GM23338 (cell line): ENCODE results near the gene CTNNA2. TPM values are rescaled to one million over a fixed set of nuclear protein-coding genes. Genes with fewer than 3 reads are reported as not detected.

Source experiments
- ATAC-seq: fragments of 200-7000 bp; cut with Tn5 transposase; 3 replicates; pipeline ENCODE4 v1.9.1; 2020
- DNase-seq: peaks from one replicate; pipeline ENCODE4 v3.0.0-alpha.2; 2015; ENCODE audit warnings: low spot score
- H2AFZ ChIP-seq: fragments of 200-600 bp; sonication (generic); 2 replicates; pipeline ENCODE4 v1.8.0; 2016; ENCODE audit warnings: antibody characterized with exemption, mild to moderate bottlenecking, moderate library complexity
- H3F3A ChIP-seq: fragments of 200-600 bp; sonication (generic); replicated peaks from 2 replicates; pipeline ENCODE4 v1.8.0; 2017; ENCODE audit warnings: antibody characterized with exemption, mixed run types, low read depth
- H3K27ac ChIP-seq: fragments of 200-600 bp; sonication (generic); 2 replicates; pipeline ENCODE4 v1.6.1; 2016; ENCODE audit warnings: low read depth
- H3K27me3 ChIP-seq: fragments of 200-600 bp; sonication (generic); 2 replicates; pipeline ENCODE4 v1.8.0; 2016; ENCODE audit warnings: mild to moderate bottlenecking, mixed run types, moderate library complexity; ENCODE audit not compliant: insufficient read depth
- H3K36me3 ChIP-seq: fragments of 200-600 bp; sonication (generic); 2 replicates; pipeline ENCODE4 v1.8.0; 2016; ENCODE audit warnings: mild to moderate bottlenecking; ENCODE audit not compliant: insufficient read depth
- H3K4me1 ChIP-seq: fragments of 200-600 bp; sonication (generic); 2 replicates; pipeline ENCODE4 v1.8.0; 2016; ENCODE audit warnings: mild to moderate bottlenecking, moderate library complexity; ENCODE audit not compliant: insufficient read depth
- H3K4me2 ChIP-seq: fragments of 200-600 bp; sonication (generic); 2 replicates; pipeline ENCODE4 v1.7.1; 2017; ENCODE audit warnings: mixed run types
- H3K4me3 ChIP-seq: fragments of 200-600 bp; sonication (generic); 2 replicates; pipeline ENCODE4 v1.6.1; 2016; ENCODE audit warnings: mixed run types
- H3K79me2 ChIP-seq: fragments of 200-600 bp; sonication (generic); replicated peaks from 2 replicates; pipeline ENCODE4 v1.8.0; 2017; ENCODE audit warnings: mild to moderate bottlenecking; ENCODE audit not compliant: insufficient read depth
- H3K9me2 ChIP-seq: fragments of 200-600 bp; sonication (generic); 2 replicates; pipeline ENCODE4 v1.8.0; 2017; ENCODE audit not compliant: insufficient read depth
- H4K20me1 ChIP-seq: fragments of 200-600 bp; sonication (generic); replicated peaks from 2 replicates; pipeline ENCODE4 v1.8.0; 2017; ENCODE audit warnings: mild to moderate bottlenecking; ENCODE audit not compliant: insufficient read depth
- H3K27ac Mint-ChIP-seq: 2 replicates; pipeline ENCODE4 v1.8.0; 2020; ENCODE audit warnings: inconsistent platforms, mild to moderate bottlenecking, moderate library complexity, mixed read lengths
- H3K27me3 Mint-ChIP-seq: 3 replicates; pipeline ENCODE4 v1.8.0; 2022; ENCODE audit warnings: low read depth, mild to moderate bottlenecking, moderate library complexity, mixed read lengths, inconsistent platforms; ENCODE audit not compliant: insufficient read depth, poor library complexity
- H3K36me3 Mint-ChIP-seq: 3 replicates; pipeline ENCODE4 v1.8.0; 2021; ENCODE audit warnings: low read depth, mild to moderate bottlenecking, inconsistent platforms, moderate library complexity, mixed read lengths
- H3K4me1 Mint-ChIP-seq: 3 replicates; pipeline ENCODE4 v1.8.0; 2020; ENCODE audit warnings: mild to moderate bottlenecking, inconsistent platforms, mixed read lengths
- H3K4me3 Mint-ChIP-seq: 3 replicates; pipeline ENCODE4 v1.8.0; 2021; ENCODE audit warnings: moderate library complexity, mild to moderate bottlenecking, inconsistent platforms, mixed read lengths
- H3K9me3 Mint-ChIP-seq: 3 replicates; pipeline ENCODE4 v1.8.0; 2020; ENCODE audit warnings: moderate library complexity, mild to moderate bottlenecking, inconsistent platforms, mixed read lengths
- CREB1 ChIP-seq: fragments of 250-450 bp; sonication (Bioruptor Pico); IDR thresholded peaks from 2 replicates; pipeline ENCODE4 v1.5.0; 2020; ENCODE audit warnings: low read depth, mild to moderate bottlenecking, moderate library complexity
- EZH2 ChIP-seq: fragments of 200-600 bp; sonication (generic); IDR thresholded peaks from one replicate; pipeline ENCODE4 v1.8.0; 2017; ENCODE audit warnings: antibody characterized with exemption, mild to moderate bottlenecking, low read depth; ENCODE audit not compliant: unreplicated experiment
- EZH2phosphoT487 ChIP-seq: fragments of 200-600 bp; sonication (generic); IDR thresholded peaks from one replicate; pipeline ENCODE4 v1.8.1; 2018; ENCODE audit warnings: antibody characterized with exemption; ENCODE audit not compliant: unreplicated experiment
- JUNB ChIP-seq: IDR thresholded peaks from one replicate; pipeline ENCODE4 v1.6.1; 2016; ENCODE audit warnings: antibody characterized with exemption; ENCODE audit not compliant: unreplicated experiment
- NANOG ChIP-seq: IDR thresholded peaks from 2 replicates; pipeline ENCODE4 v1.6.1; 2016; ENCODE audit warnings: antibody characterized with exemption, borderline replicate concordance
- POLR2AphosphoS5 ChIP-seq: IDR thresholded peaks from 2 replicates; pipeline ENCODE4 v1.6.1; 2016; ENCODE audit warnings: antibody characterized with exemption, low read depth
- STAT1 ChIP-seq: IDR thresholded peaks from one replicate; pipeline ENCODE4 v1.6.1; 2016; ENCODE audit warnings: antibody characterized with exemption; ENCODE audit not compliant: unreplicated experiment
- ZNF331 ChIP-seq: fragments of 250-450 bp; sonication (Bioruptor Pico); IDR thresholded peaks from 2 replicates; pipeline ENCODE4 v1.5.0; 2020; ENCODE audit warnings: low read depth, mild to moderate bottlenecking, moderate library complexity
- polyA plus RNA-seq: library from polyadenylated mRNA; unstranded; fragments of >200 nt; fragmentation: Nextera tagmentation; extraction: Ambion mirVana; gene quantifications from 2 replicates; pipeline ENCODE4 v1.2.1, GENCODE V29; 2016
- total RNA-seq: library from RNA; depleted of rRNA; stranded (reverse); fragments of >200 nt; shearing (Covaris generic); gene quantifications from 2 replicates; pipeline ENCODE4 v1.2.3, GENCODE V29; 2014
- TF ChIP-seq, protein P1 (sequence below): IDR thresholded peaks from one replicate; pipeline ENCODE4 v1.6.1; 2018; ENCODE audit warnings: antibody characterized with exemption; ENCODE audit not compliant: unreplicated experiment
- TF ChIP-seq, protein P2 (sequence below): IDR thresholded peaks from 2 replicates; pipeline ENCODE4 v1.6.1; 2016; ENCODE audit warnings: antibody characterized with exemption
- TF ChIP-seq, protein P3 (sequence below), 2 experiments: fragments of 200-600 bp in 1 of 2; sonication (generic) in 1 of 2; conservative IDR thresholded peaks; 2 replicates each; pipeline versions ENCODE4 v1.5.1 to v1.6.1; 2016 to 2017; ENCODE audit warnings: antibody characterized with exemption in 2 of 2, low read depth in 2 of 2, mild to moderate bottlenecking in 2 of 2, moderate library complexity in 1 of 2

Gene CTNNA2
- total and polyA plus RNA-seq, 2 experiments from 2014 or later = 6.4 to 15.6 TPM

DNA sequence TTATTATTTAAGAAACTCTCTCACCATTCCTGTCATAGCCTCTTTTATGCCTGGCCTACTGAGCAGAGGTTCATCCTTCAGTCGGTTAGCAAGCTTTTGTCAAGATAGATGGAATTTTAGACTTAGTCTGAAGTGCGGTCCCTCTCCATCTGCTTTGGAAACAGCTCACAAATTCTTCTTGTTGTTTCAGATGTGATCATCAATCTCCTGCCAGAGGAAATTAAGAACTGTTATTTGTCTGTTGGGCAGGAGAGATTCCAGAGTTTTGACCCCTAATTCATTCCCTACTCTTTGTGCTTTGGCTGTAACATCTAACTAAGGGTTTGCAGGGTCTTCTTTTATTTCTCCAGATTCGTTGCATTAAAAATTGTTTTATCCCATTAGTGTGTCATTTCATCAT, 735.3 kb downstream of the CTNNA2 start:
- Mint-ChIP-seq H3K36me3 (no peaks in the 10 kb centered on the region), H3K27me3 (no peaks in the 10 kb centered on the region), H3K4me3 (no peak overlapping the region), H3K9me3 (no peaks in the 10 kb centered on the region; the same call in 2 of the 3 replicates), H3K27ac (no peak overlapping the region), H3K4me1 (peaks cover 10% of the 10 kb centered on the region)
- ATAC-seq = no peak
- TF ChIP-seq NANOG (no peak), EZH2phosphoT487 (no peak), STAT1 (no peak), CREB1 (no peak), ZNF331 (no peak), POLR2AphosphoS5 (no peak), JUNB (no peak), EZH2 (no peak)
- TF ChIP-seq, protein P1, sequence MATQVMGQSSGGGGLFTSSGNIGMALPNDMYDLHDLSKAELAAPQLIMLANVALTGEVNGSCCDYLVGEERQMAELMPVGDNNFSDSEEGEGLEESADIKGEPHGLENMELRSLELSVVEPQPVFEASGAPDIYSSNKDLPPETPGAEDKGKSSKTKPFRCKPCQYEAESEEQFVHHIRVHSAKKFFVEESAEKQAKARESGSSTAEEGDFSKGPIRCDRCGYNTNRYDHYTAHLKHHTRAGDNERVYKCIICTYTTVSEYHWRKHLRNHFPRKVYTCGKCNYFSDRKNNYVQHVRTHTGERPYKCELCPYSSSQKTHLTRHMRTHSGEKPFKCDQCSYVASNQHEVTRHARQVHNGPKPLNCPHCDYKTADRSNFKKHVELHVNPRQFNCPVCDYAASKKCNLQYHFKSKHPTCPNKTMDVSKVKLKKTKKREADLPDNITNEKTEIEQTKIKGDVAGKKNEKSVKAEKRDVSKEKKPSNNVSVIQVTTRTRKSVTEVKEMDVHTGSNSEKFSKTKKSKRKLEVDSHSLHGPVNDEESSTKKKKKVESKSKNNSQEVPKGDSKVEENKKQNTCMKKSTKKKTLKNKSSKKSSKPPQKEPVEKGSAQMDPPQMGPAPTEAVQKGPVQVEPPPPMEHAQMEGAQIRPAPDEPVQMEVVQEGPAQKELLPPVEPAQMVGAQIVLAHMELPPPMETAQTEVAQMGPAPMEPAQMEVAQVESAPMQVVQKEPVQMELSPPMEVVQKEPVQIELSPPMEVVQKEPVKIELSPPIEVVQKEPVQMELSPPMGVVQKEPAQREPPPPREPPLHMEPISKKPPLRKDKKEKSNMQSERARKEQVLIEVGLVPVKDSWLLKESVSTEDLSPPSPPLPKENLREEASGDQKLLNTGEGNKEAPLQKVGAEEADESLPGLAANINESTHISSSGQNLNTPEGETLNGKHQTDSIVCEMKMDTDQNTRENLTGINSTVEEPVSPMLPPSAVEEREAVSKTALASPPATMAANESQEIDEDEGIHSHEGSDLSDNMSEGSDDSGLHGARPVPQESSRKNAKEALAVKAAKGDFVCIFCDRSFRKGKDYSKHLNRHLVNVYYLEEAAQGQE = no peak
- TF ChIP-seq, protein P2, sequence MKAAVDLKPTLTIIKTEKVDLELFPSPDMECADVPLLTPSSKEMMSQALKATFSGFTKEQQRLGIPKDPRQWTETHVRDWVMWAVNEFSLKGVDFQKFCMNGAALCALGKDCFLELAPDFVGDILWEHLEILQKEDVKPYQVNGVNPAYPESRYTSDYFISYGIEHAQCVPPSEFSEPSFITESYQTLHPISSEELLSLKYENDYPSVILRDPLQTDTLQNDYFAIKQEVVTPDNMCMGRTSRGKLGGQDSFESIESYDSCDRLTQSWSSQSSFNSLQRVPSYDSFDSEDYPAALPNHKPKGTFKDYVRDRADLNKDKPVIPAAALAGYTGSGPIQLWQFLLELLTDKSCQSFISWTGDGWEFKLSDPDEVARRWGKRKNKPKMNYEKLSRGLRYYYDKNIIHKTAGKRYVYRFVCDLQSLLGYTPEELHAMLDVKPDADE = no peak
- TF ChIP-seq, protein P3, sequence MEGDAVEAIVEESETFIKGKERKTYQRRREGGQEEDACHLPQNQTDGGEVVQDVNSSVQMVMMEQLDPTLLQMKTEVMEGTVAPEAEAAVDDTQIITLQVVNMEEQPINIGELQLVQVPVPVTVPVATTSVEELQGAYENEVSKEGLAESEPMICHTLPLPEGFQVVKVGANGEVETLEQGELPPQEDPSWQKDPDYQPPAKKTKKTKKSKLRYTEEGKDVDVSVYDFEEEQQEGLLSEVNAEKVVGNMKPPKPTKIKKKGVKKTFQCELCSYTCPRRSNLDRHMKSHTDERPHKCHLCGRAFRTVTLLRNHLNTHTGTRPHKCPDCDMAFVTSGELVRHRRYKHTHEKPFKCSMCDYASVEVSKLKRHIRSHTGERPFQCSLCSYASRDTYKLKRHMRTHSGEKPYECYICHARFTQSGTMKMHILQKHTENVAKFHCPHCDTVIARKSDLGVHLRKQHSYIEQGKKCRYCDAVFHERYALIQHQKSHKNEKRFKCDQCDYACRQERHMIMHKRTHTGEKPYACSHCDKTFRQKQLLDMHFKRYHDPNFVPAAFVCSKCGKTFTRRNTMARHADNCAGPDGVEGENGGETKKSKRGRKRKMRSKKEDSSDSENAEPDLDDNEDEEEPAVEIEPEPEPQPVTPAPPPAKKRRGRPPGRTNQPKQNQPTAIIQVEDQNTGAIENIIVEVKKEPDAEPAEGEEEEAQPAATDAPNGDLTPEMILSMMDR (conservative IDR thresholded peaks at IDR 0.05; ENCODE audit: low read depth in 2 of 2) = no peak
- no peak overlapping the region for H3K4me3 ChIP-seq
- no peak overlapping the region for H3K4me2 ChIP-seq
- H4K20me1 ChIP-seq = no peaks in the 10 kb centered on the region
- H3F3A ChIP-seq = no peaks in the 10 kb centered on the region
- H3K79me2 ChIP-seq = no peaks in the 10 kb centered on the region
- H3K27ac ChIP-seq = no peak overlapping the region
- H3K4me1 ChIP-seq = no peaks in the 10 kb centered on the region; the same call in 1 of the 2 replicates
- no peaks in the 10 kb centered on the region for H3K27me3 ChIP-seq
- no peak overlapping the region for H2AFZ ChIP-seq
- no peak for DNase-seq
- H3K9me2 ChIP-seq = peaks cover 13% of the 10 kb centered on the region; the same call in 1 of the 2 replicates
- no peaks in the 10 kb centered on the region for H3K36me3 ChIP-seq
